ENCODE results near the gene MOSMO.

The MOSMO gene

GRCh38 chr16:22050963-22051362 lies 43.1 kb downstream of the MOSMO start:
- DNase-seq (ENCODE audit: low read depth, low spot score) = no peak

DNA sequence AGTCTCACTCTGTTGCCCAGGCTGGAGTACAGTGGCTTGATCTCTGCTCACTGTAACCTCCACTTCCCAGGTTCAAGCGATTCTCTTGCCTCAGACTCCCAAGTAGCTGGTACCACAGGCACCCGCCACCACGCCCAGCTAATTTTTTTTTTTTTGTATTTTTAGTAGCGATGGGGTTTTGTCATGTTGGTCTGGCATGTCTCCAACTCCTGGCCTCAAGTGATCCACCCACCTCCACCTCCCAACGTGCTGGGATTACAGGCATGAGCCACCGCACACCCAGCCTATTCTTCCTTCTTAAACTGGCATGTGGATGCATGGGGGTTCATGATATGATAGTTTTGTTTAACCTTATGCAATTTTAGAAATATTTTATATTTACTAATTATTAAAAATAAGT lies 45.1 kb downstream of the MOSMO start:
- no peak for DNase-seq (ENCODE audit: low read depth, low spot score)

DNA sequence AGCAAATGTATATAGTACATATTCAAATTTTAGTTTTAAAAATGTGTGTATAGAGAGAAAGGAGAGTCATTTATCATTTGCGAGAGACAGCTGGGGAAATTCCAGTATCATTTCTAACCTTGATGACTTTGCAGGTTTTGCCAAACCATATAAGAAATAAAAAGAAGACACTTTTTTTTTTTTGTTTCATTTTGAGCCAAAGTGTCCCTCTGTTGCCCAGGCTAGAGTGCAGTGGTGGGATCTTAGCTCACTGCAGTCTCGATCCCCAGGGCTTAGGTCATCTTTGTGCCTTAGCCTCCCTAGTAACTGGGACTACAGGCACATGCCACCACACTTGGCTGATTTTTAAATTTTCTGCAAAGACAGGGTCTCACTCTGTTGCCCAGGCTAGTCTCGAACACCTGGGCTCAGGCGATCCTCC lies 46.0 kb downstream of the MOSMO start:
- DNase-seq (ENCODE audit: low read depth, low spot score) = no peak

- DNase-seq (ENCODE audit: low read depth, low spot score) = no peak
Measured at GRCh38 chr16:22054847-22055590, 47.1 kb downstream of the MOSMO start.

- no peak for DNase-seq (ENCODE audit: low read depth, low spot score)
Measured at GRCh38 chr16:22055881-22056280, 48.0 kb downstream of the MOSMO start.

DNA sequence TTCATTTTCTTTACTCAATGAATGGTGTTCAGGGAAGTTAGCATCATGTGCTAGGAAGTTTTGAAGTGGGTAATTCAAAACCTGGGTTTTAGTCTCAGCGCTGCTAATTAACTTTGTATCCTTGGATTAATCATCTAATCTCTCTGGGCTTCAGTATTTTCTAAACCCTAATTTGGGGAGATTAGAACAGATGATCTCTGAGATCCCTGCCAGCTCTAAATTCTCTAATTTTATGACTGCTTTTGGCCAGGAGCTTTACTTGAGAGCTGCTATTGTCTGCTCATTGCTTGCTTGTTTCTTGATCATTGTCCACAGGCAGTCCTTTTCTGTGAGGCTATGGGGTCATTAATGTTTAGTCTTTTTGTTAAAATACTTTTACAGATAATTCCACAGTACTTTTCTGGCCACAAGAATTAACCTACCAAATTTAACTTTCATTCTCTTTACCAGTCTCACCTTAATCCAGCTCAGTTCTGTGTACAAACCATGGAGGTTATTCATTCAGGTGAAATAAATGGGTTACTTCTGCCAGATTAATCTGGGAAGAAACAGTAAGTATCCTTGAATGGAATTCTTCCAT lies 56.1 kb downstream of the MOSMO start:
- no peak for DNase-seq (ENCODE audit: low read depth, low spot score)

GRCh38 chr16:22065252-22065651 lies 57.3 kb downstream of the MOSMO start:
- no peak for DNase-seq (ENCODE audit: low read depth, low spot score)

DNA sequence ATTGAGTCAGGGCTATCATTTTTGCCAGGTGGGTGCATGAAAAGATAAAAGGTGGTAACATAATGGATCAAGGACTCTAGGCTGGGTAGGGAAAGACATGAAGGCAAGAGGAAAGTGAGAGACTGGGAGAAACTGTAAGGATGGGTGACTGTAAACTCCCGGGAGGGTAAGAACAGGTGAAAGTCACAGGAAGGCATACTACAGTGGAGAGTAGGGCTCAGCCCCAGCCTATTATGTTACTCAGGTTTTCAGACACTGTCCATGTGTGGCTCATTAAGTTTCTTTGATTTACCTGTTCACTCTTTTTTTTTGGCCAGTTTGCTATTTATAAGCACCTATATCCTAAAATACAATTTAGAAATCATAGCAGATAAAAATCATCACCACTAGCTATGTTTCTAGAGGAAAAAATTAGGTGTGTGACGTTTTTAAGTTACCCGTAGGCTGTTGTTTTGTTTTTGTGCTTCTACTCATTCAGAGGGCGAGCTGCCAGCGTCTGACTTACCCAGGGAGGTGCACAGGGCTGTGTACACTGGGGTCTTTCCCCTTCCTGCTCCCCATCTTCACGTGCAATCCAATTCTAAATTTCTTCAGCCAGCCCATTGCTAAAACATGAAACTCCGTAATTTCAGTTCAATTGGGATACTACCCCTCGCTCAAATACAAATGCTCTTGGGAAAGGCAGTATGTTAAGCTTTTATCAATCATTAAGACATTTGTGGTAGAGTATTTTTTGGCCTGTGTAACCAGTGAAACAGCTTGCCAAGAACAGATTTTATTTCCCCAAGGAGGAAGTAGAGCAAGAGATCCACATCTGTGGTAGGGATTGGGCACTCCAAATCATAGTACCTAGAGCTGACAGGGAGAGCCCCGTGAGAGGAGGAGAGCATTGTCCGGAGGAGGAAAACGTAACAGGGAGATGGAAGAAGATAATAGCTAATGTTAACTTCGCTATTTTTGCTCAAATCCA lies 62.7 kb downstream of the MOSMO start:
- no peak for DNase-seq (ENCODE audit: low read depth, low spot score)

- no peak for DNase-seq (ENCODE audit: low read depth, low spot score)
Measured at GRCh38 chr16:22071331-22071910, 63.5 kb downstream of the MOSMO start.

DNA sequence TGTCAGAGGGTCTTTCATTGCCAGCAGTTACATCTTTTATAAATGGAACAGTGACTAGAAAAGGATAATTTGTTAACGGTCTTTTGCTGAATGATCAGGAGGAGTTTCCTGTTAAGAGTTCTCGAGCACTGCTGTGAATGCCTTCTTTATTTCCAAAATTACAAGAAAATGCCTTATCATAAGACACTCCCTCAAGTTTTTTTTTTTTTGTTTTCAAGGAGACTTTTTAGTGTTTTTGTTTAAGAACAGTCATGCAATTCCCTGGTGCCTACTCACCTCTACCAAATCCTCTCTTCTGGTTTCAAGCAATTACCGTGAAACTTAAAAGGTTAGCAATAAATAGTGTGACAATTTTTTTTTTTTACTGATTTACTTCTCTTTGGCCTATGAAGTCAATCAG lies 65.4 kb downstream of the MOSMO start:
- no peak for DNase-seq (ENCODE audit: low read depth, low spot score)

DNA sequence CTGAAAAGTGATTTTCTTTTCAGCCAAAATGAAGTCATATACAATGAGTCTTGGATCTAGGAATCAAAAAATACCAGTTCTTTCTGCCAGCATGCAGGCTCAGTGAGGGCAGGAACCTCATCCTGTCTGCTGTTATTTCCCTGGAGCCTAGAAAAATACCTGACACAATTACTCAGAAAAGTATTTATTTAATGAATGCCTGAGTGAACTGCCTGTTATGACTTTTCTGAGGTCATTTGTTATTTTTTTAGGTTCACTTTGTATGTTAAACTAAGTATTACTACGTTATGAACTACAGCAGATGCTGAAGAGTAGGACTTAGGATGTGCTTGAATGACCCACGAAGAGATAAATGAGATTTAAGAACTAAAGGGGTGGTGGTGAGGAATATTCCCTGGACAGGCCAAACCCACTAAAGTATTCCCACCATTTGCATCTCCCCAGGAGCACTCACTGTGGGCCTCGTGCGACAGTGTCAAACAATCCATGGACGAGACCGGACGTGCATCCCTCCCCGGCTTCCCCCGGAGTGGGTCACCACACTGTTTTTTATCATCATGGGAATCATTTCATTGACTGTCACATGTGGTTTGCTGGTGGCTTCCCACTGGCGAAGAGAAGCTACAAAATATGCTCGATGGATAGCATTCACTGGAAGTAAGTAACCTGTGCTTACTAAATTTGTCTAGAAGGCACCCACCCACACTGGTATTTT lies 67.3 kb downstream of the MOSMO start:
- DNase-seq (ENCODE audit: low read depth, low spot score) = no peak

DNA sequence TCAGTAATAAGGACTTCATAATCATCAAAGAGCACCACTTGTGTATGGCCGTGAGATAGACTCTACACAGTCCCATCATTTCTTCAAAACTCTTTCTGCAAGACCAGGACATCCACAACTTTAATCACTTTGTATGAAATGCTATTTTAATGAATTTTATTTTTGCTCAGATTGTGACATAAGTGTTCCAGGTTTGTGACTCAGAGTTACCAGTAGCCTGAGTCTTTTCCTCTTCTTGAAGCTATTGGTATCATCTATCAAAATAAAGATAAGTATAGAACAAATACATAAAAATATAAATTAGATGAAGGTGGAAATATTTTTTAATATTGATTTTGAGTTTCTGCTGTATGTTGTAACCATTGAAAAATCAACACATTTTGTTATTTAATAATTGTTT lies 67.9 kb downstream of the MOSMO start:
- DNase-seq (ENCODE audit: low read depth, low spot score) = no peak

GRCh38 chr16:22077700-22078313 lies 69.9 kb downstream of the MOSMO start:
- peak; percentile 58 for DNase-seq (ENCODE audit: low read depth, low spot score)

GRCh38 chr16:22078656-22079055 lies 70.7 kb downstream of the MOSMO start:
- no peak for DNase-seq (ENCODE audit: low read depth, low spot score)

- DNase-seq (ENCODE audit: low read depth, low spot score) = no peak
Measured at GRCh38 chr16:22081050-22081449, 73.1 kb downstream of the MOSMO start.

- DNase-seq (ENCODE audit: low read depth, low spot score) = no peak
Measured at GRCh38 chr16:22086440-22086839, 78.5 kb downstream of the MOSMO start.

GRCh38 chr16:22088642-22089041 lies 80.7 kb downstream of the MOSMO start:
- no peak for DNase-seq (ENCODE audit: low read depth, low spot score)

DNA sequence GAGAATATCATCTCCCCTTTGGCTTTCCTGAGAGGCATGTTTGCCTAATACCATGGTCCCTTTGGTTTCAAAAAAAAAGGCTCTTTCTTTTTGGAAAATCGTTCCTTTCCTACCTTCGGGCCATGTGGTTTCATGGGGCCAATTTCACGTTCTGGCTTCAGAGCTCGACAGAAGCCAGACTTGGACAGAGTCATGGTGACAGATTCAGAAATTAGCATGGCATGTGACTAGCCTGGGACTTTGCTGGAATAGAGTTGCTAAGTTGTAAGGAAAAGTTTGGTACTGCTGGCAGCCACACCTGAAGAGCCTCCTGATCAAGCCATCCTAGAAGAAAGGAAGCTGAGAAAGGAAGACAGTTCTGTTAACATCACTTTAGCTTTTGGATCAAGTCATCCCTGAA lies 82.0 kb downstream of the MOSMO start:
- DNase-seq (ENCODE audit: low read depth, low spot score) = no peak

DNA sequence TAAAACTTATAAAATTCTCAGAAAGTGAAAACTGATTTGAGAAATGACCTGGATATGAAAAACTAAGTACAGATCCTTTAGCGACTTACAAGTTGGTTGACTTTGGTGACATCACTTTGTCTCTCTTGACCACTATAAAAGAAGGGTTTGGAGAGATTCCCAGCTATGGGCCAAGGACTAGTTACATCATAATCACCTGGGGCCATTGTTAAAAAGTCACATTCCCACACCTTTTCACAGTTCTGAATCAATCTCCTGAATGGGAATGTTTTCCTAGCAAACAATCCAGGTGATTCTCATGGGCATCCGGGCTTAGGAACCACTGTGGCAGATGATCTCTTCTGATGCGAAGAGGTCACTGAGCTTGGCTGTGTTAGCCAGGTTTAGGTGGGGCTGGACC lies 83.8 kb downstream of the MOSMO start:
- no peak for DNase-seq (ENCODE audit: low read depth, low spot score)

DNA sequence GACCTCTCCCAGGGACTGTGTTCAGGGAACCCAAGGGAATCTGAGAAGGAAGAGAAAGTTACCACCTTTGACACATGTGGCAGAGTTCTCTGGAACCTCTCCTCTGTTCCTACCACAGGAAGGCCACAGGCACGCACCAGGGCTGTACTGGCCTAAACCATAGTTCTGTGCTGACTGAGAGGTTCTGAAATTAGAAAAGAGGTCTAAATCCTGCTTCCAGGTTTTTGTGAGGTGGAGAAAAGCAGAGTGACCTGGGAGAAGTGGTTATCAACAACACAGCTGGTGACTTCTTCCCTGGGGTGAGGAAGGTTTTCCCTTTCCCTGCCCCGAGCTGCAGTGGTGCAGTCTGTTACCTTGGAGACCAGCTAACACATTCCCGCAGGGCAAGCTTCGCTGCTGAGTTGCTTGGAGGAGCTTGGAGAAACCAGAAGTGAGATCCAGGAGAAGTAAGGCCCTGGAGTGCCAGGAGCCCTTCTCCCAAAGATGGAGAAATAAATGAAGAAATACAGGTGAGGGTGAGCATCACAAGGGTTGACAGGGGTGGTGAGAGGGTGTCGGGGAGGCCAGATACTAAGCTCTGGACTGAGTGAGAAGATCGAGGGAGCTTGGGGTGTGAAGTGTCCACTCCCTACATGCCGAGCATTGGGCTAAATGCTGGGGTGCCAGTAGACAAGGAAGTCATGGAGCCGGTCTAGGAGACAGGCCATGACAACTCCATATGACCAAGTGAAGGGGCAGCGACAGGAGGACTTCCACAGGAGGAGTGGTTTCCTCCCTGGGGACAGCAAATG lies 84.4 kb downstream of the MOSMO start, which contains the start of gene VWA3A:
Gene VWA3A (plus strand): TSS at position 399 of the 791 bp plus-strand sequence. CDS start 97 bp downstream, at position 496.
- no peak for DNase-seq (ENCODE audit: low read depth, low spot score)
